Activated B cell treated with CpG ODN at 0.5 μM for 24 hours (primary cell): ENCODE results near the gene RND1. TPM values are rescaled to one million over a fixed set of nuclear protein-coding genes. Genes with fewer than 3 reads are reported as not detected.
"Not testable (repeated sequence)": the region's sequence is repeated elsewhere in the genome, so short reads cannot be mapped to it uniquely, and the experiment has no call there.

ENCODE experiments used
- ATAC-seq: fragments of 200-7000 bp; cut with Tn5 transposase; one replicate; pipeline ENCODE4 v1.10.0; 2021; ENCODE audit warnings: low read depth, mild to moderate bottlenecking, moderate library complexity
- CTCF ChIA-PET: fragments of 350-600 bp; sonication (Branson Sonifier 250); formaldehyde crosslinking; loops from one replicate; lab custom pipeline; 2021; ENCODE audit warnings: antibody characterized with exemption; lab: Charles Lee
- POLR2A ChIA-PET: fragments of 350-600 bp; sonication (Branson Sonifier 250); formaldehyde crosslinking; loops from one replicate; lab custom pipeline; 2021; ENCODE audit warnings: antibody characterized with exemption; lab: Charles Lee
- DNase-seq: peaks from one replicate; pipeline ENCODE4 v3.0.0; 2022
- H3K27ac Mint-ChIP-seq: one replicate; pipeline ENCODE4 v1.8.0; 2020; ENCODE audit warnings: mixed read lengths
- H3K27me3 Mint-ChIP-seq: one replicate; pipeline ENCODE4 v1.8.0; 2021; ENCODE audit warnings: mixed read lengths
- H3K36me3 Mint-ChIP-seq: one replicate; pipeline ENCODE4 v1.8.0; 2021; ENCODE audit warnings: low read depth, mixed read lengths
- H3K4me1 Mint-ChIP-seq: one replicate; pipeline ENCODE4 v1.8.0; 2021; ENCODE audit warnings: mixed read lengths
- H3K4me3 Mint-ChIP-seq: one replicate; pipeline ENCODE4 v1.8.0; 2020; ENCODE audit warnings: mild to moderate bottlenecking, mixed read lengths
- H3K9me3 Mint-ChIP-seq: one replicate; pipeline ENCODE4 v1.8.0; 2020; ENCODE audit warnings: mixed read lengths
- intact Hi-C: fragments of 100-400 bp; cut with micrococcal nuclease; formaldehyde crosslinking; loops from one replicate; pipeline ENCODE4 v1.15.1; 2024
- total RNA-seq: library from RNA; stranded (reverse); gene quantifications from 2 replicates; pipeline ENCODE4 v1.2.3, GENCODE V29; 2022
- TF ChIP-seq, protein P1 (sequence below): fragments of 200-600 bp; IDR thresholded peaks from one replicate; pipeline ENCODE4 v1.8.0; 2022; ENCODE audit warnings: antibody characterized with exemption, mild to moderate bottlenecking

The RND1 gene
- total RNA-seq, 1 donor from 2014 or later: 5.9 TPM

DNA sequence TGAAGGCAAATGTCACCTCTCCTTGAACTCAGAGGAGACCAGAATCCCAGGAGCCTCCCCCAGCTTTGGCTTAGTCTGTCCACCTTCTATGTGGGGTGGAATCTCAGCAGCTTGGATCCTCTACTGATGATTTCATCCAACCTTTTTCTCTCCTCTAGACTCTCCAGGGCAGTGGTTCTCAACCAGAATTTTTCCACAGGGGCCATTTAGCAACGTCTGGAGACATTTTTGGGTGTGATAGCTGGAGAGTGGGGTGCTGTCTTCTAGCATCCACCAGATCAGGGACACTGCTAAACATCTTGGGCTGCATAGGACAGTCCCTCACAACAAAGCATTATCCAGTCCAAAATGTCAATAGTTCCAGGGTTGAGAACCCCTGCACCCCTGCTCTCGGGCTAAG is 9.3 kb downstream of the RND1 start:
- H3K36me3 Mint-ChIP-seq: peaks cover 6% of the 10 kb centered on the region
- no peak overlapping the region for H3K27ac Mint-ChIP-seq
- ChIA-PET CTCF (interaction anchor here (1.5 to 8.5 kb wide), 2 partner anchors 9 to 36 kb away, joined by 4 to 207 read pairs; partner anchors contain the start of gene RND1), POLR2A (interaction anchor here (0.6 to 1.9 kb wide), 3 partner anchors 9 to 137 kb away, joined by 7 to 12 read pairs (median 8); partner anchors contain the start of gene RND1)
- no peaks in the 10 kb centered on the region for H3K9me3 Mint-ChIP-seq
- ATAC-seq (no peak), DNase-seq (no peak)
- no peaks in the 10 kb centered on the region for H3K27me3 Mint-ChIP-seq
- no peak overlapping the region for H3K4me3 Mint-ChIP-seq
- peaks cover 21% of the 10 kb centered on the region for H3K4me1 Mint-ChIP-seq
- intact Hi-C loops: no loop called here
- TF ChIP-seq, protein P1, sequence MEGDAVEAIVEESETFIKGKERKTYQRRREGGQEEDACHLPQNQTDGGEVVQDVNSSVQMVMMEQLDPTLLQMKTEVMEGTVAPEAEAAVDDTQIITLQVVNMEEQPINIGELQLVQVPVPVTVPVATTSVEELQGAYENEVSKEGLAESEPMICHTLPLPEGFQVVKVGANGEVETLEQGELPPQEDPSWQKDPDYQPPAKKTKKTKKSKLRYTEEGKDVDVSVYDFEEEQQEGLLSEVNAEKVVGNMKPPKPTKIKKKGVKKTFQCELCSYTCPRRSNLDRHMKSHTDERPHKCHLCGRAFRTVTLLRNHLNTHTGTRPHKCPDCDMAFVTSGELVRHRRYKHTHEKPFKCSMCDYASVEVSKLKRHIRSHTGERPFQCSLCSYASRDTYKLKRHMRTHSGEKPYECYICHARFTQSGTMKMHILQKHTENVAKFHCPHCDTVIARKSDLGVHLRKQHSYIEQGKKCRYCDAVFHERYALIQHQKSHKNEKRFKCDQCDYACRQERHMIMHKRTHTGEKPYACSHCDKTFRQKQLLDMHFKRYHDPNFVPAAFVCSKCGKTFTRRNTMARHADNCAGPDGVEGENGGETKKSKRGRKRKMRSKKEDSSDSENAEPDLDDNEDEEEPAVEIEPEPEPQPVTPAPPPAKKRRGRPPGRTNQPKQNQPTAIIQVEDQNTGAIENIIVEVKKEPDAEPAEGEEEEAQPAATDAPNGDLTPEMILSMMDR: no peak

DNA sequence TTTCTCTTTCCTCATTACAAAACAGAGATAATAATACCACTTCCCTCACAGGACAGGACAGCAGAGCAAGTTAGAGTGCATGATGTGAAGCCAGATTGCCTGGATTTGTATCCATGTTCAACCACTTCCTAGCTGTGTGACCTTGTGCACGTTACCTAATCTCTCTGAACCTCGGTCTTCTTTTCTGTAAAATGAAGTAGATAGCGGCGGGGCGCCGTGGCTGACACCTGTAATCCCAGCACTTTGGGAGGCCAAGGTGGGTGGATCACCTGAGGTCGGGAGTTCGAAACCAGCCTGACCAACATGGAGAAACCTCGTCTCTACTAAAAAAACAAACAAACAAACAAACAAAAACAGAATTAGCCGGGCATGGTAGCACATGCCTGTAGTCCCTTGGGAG is 10.7 kb downstream of the RND1 start:
- H3K27me3 Mint-ChIP-seq, H3K4me3 Mint-ChIP-seq, ATAC-seq, DNase-seq, H3K9me3 Mint-ChIP-seq, H3K27ac Mint-ChIP-seq: not testable (repeated sequence)
- ChIA-PET CTCF (interaction anchor here (0.9 to 8.5 kb wide), 3 partner anchors 37 to 82 kb away, joined by 3 to 207 read pairs (median 8); no protein-coding TSS in a partner anchor), POLR2A (interaction anchor here (1.9 to 4.0 kb wide), 2 partner anchors 10 to 11 kb away, joined by 12 to 53 read pairs; partner anchors contain the start of gene RND1)
- peaks cover 34% of the 10 kb centered on the region for H3K4me1 Mint-ChIP-seq
- intact Hi-C loops: loop anchor here (5.0 kb wide), 1 partner anchor 277 kb away; the partner anchor contains the start of gene TUBA1B
- peaks cover 14% of the 10 kb centered on the region for H3K36me3 Mint-ChIP-seq

DNA sequence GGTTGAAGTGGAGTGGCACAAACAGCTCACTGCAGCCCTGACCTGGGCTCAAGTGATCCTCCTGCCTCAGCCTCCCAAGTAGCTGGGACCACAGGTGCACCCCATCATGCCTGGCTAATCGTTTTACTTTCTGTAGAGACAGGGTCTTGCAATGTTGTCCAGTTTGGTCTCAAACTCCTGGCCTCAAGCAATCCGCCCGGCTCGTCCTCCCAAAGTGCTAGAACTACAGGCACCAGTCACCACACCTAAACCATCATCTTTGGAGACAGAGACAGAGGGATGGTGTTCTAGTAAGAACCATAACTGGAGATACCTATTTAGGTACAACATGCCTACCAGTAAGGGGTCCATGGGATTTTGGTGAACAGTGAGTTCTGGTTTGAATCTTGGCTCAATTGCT is 11.2 kb downstream of the RND1 start:
- Mint-ChIP-seq H3K27ac (no peak overlapping the region), H3K4me1 (peaks cover 37% of the 10 kb centered on the region), H3K36me3 (peaks cover 18% of the 10 kb centered on the region), H3K27me3 (no peaks in the 10 kb centered on the region), H3K9me3 (no peaks in the 10 kb centered on the region), H3K4me3 (no peak overlapping the region)
- TF ChIP-seq, protein P1: no peak
- no peak for DNase-seq
- no peak for ATAC-seq
- ChIA-PET POLR2A (interaction anchor here (4.0 kb wide), 1 partner anchor 11 kb away, joined by 53 read pairs; the partner anchor contains the start of gene RND1), CTCF (interaction anchor here (2.1 to 8.5 kb wide), 3 partner anchors 37 to 133 kb away, joined by 8 to 207 read pairs (median 19); no protein-coding TSS in a partner anchor)
- intact Hi-C loops: loop anchor here (5.0 kb wide), 1 partner anchor 278 kb away; the partner anchor contains the start of gene TUBA1B

DNA sequence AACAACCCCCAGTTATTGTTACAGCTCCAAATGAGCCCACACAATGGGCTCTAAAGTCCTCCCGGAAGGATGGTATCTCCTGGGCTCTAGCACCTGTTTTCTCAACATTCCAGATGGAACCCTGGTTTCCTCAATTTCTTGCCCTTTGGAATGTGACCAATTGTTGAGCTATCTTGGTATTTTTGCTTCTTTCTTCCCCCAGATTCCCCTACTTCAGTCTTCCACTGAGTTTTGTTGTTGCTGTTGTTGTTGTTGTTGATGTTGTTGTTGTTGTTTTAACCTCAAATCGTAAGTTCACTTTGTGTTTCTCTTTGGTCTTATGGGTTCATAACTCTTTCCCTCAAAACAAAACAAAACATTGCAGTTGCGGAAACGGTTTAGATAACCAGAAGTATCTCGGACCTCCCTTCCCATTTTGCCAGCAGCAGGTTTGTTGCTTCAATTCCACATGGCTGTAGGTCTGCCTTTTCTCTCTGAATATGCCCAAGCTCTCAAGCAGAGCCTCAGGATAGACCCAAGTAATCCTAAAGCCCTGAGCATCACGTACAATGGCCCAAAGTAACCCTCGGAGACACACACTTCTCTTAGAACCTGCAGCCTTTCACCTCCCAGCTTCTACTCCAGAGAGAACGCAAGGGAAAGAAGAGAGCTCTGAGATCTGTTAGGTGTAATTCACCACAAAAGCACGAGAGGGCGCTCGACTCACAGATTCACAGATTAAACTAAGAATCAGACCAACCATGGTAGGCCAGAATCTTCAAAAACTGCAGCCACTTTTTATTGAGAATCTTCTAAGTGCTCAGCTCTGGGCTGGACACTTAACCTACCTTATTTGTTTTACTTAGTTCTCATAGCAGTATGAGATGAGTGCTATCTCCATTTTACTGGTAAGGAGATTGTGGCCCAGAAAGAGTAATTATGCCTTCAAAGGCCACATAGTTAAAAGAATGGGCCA is 12.7 kb downstream of the RND1 start:
- ATAC-seq (peak; percentile 38), DNase-seq (peak; percentile 60)
- TF ChIP-seq, protein P1: peak; percentile 68
- no peaks in the 10 kb centered on the region for H3K9me3 Mint-ChIP-seq
- no peaks in the 10 kb centered on the region for H3K27me3 Mint-ChIP-seq
- peaks cover 41% of the 10 kb centered on the region for H3K4me1 Mint-ChIP-seq
- intact Hi-C loops: loop anchor here (1.0 to 5.0 kb wide), 11 partner anchors 12 to 279 kb away; partner anchors contain the start of genes CACNB3, FKBP11, PRKAG1 and RND1
- CTCF ChIA-PET: interaction anchor here (0.7 to 8.5 kb wide), 35 partner anchors 12 to 245 kb away, joined by 3 to 207 read pairs (median 5); partner anchors contain the start of genes ARF3, FKBP11, RND1 and WNT1
- H3K27ac Mint-ChIP-seq: peak overlapping the region; percentile 93
- peaks cover 22% of the 10 kb centered on the region for H3K36me3 Mint-ChIP-seq
- POLR2A ChIA-PET: interaction anchor here (0.5 to 4.0 kb wide), 16 partner anchors 12 to 770 kb away, joined by 3 to 53 read pairs (median 6); partner anchors contain the start of genes ARF3, CACNB3, FKBP11 and PRPF40B
- peak overlapping the region; percentile 98 for H3K4me3 Mint-ChIP-seq
